ENCODE data around the gene TLR8.

DNA sequence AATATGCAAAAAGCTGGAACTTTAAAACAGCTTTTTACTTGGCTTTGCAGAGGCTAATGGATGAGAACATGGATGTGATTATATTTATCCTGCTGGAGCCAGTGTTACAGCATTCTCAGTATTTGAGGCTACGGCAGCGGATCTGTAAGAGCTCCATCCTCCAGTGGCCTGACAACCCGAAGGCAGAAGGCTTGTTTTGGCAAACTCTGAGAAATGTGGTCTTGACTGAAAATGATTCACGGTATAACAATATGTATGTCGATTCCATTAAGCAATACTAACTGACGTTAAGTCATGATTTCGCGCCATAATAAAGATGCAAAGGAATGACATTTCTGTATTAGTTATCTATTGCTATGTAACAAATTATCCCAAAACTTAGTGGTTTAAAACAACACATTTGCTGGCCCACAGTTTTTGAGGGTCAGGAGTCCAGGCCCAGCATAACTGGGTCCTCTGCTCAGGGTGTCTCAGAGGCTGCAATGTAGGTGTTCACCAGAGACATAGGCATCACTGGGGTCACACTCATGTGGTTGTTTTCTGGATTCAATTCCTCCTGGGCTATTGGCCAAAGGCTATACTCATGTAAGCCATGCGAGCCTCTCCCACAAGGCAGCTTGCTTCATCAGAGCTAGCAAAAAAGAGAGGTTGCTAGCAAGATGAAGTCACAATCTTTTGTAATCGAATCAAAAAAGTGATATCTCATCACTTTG is 15.6 kb downstream of the TLR8 start:
- TF ChIP-seq BHLHE40 (IDR thresholded peaks at IDR 0.05; ENCODE audit: borderline replicate concordance): no peak
- TF ChIP-seq FOXA1 (IDR thresholded peaks at IDR 0.05): no peak
- TF ChIP-seq NFRKB (IDR thresholded peaks at IDR 0.05): no peak
- no peak for TF ChIP-seq TARDBP (IDR thresholded peaks at IDR 0.05)
- no peak for TF ChIP-seq L3MBTL2 (conservative IDR thresholded peaks at IDR 0.05)
- no peak for TF ChIP-seq ZNF384 (IDR thresholded peaks at IDR 0.05)
- TF ChIP-seq, protein P1, sequence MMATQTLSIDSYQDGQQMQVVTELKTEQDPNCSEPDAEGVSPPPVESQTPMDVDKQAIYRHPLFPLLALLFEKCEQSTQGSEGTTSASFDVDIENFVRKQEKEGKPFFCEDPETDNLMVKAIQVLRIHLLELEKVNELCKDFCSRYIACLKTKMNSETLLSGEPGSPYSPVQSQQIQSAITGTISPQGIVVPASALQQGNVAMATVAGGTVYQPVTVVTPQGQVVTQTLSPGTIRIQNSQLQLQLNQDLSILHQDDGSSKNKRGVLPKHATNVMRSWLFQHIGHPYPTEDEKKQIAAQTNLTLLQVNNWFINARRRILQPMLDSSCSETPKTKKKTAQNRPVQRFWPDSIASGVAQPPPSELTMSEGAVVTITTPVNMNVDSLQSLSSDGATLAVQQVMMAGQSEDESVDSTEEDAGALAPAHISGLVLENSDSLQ (IDR thresholded peaks at IDR 0.05): no peak
- TF ChIP-seq SP1 (IDR thresholded peaks at IDR 0.05): no peak
- no peak for TF ChIP-seq SUZ12 (IDR thresholded peaks at IDR 0.05)
- TF ChIP-seq ELF4 (IDR thresholded peaks at IDR 0.05): no peak
- no peak for TF ChIP-seq FOXM1 (IDR thresholded peaks at IDR 0.05; ENCODE audit: borderline replicate concordance)
- no peak for TF ChIP-seq CTBP1 (IDR thresholded peaks at IDR 0.05; ENCODE audit: borderline replicate concordance)
- TF ChIP-seq FOXK2 (IDR thresholded peaks at IDR 0.05): no peak
- no peak for TF ChIP-seq ARNT (IDR thresholded peaks at IDR 0.05)
